ENCODE data around the gene TMEM191C.
"Not testable (repeated sequence)": the region's sequence is repeated elsewhere in the genome, so short reads cannot be mapped to it uniquely, and the experiment has no call there.

TMEM191C gene

GRCh38 chr22:21472984-21473383 lies 5.8 kb downstream of the TMEM191C start:
- DNase-seq (ENCODE audit: low spot score) = not testable (repeated sequence)

DNA sequence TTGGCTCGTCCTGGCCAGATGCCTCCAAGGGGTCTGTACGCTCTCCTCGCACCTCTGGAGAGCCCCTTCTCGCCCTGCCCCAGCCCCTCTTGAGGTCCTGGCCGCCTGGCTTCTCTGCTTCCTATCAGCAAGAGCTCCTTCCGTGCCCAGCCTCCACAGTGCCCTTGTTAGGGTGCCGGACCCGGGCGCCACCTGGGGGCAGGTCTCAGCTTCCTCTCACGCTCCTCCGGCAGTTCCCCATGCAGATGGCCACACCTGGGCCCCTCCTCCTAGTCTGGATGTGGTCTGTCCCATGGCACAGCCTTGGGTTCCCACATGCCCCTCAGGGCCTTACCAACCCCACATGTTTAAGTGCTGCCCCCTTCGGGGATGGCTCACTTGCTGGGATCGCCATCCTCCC lies 6.5 kb downstream of the TMEM191C start:
- DNase-seq (ENCODE audit: low spot score) = not testable (repeated sequence)

DNA sequence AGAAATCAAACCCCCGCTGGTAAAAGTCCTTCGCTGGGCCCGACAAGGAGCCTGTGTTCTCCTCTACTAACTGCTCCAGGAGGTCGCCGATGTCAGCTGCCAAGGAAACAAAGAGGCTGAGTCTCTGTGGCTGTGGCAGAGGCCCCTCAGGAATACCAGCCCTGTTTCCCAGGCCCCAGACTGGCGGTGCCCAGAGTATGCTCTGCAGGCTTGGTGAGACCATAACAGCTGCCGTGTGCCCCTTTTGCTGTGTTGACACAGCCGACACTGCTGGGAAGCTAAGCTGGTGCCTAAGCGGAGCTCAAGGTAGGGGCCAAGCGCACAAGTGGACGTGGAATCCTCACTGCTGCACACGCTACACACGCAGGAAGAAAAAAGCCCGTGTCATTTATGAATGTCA lies 16.9 kb downstream of the TMEM191C start:
- DNase-seq (ENCODE audit: low spot score) = not testable (repeated sequence)

DNA sequence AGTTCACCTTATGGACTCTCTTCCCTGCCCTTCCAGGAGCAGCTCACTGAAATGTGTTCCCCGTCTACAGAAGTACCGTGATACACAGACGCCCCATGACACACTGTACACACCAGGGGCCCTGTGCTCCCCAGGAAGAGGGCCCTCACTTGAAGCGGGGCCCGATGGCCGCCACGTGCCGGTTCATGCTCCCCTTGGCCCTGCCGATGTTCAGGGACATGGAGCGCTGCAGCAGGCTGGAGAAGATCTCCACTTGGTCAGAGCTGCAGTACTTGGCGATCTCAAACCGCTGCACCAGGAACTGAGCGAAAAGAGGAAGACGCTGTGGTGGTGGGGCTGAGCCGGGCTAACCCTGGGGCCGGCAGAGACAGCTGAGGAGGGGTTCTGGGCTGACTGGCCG lies 20.5 kb downstream of the TMEM191C start:
- not testable (repeated sequence) for DNase-seq (ENCODE audit: low spot score)

DNA sequence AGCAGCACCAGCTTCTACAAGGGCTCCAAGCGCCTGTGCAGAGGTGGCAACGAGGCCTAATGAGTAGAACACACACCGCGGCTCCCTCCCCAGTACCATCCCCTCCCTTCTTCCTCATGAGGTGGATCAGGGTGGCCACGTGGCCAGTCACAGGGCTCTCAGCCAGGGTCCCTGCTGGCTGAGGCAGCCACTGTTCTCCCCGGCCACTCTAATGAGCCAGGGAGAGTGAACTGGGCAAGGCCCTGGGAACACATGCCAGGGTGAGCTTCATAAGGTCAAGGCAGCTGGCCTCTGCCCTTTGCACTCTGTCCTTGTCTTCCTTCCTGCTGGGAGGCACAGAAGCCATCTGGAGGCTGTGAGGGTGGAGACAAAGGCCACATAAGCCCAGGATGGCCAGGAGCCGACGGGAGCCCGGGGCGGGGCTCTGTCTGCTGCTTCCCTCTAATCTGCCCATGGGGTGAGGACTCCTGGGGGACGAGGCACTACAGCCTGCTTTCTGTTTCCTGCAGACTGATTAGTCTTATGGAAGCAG lies 22.0 kb downstream of the TMEM191C start:
- not testable (repeated sequence) for DNase-seq (ENCODE audit: low spot score)

- DNase-seq (ENCODE audit: low spot score) = not testable (repeated sequence)
Measured at GRCh38 chr22:21490556-21490955, 23.4 kb downstream of the TMEM191C start.

DNA sequence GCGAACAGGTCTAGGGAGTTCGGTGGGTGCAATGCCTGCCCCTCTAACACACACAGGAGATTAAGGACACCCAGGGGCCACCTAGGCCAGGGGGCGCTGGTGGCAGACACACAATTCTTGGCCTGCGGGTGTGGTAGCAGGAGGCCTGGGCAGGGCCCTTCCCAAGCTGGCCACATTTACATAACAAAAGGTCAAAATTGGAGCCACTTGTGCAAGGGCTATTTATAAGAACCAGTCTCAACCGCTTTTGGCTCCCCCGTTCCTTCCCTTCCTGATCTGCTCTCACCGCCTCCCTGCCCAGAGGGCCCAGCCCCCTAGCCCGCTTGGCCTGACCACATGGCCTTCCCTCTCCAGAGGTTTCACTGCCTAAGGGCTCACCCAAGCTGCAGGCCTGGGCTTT lies 25.1 kb downstream of the TMEM191C start:
- DNase-seq (ENCODE audit: low spot score) = not testable (repeated sequence)

DNA sequence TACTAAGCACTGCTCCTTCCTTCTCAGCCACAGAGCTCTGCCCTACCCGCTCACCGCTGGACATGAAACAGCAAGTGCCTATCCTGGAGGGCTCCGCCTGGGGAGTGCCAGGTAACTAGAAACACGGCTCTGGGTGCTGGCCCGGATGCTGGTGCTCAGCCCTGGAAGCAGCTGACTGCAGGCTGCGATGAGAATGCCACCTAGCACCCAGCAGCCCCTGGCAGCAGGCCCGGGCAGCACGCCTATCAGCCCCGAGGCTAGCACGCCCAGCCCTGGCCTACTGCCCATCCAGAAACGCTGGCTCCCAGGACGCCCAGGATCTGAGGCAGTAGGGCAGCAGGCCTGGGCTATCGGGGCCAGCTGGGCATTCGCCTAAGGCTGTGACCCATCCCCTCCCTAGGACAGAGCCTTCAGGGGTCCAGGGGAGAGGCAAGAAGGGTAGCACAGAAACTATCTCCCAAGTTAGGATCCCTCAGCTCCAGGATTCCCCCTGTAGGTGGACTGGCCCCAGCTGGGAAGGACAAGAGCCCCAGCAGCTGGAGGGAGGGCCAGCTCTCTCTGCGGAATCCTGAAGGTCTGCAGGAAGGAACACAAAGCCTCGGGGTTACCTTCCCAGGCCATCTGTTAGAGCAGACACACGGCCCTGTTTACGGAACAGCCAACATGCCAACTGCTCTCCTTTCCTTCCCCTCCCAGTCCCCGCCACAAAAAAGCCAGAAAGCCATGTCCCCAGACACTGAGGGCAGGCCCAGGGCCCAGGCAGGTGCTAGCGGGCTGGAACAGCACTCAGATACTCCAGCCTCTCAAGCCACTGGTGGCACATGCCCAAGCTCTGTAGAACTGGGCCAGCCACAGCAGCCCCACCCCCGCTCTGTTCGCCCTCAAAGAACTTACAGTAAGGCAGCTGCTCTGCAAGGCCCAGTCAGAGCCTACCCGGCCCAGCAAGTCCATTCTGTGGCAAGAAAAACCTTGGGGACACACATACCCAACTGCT lies 26.9 kb downstream of the TMEM191C start:
- DNase-seq (ENCODE audit: low spot score) = not testable (repeated sequence)

GRCh38 chr22:21497984-21498383 lies 30.8 kb downstream of the TMEM191C start:
- not testable (repeated sequence) for DNase-seq (ENCODE audit: low spot score)

DNA sequence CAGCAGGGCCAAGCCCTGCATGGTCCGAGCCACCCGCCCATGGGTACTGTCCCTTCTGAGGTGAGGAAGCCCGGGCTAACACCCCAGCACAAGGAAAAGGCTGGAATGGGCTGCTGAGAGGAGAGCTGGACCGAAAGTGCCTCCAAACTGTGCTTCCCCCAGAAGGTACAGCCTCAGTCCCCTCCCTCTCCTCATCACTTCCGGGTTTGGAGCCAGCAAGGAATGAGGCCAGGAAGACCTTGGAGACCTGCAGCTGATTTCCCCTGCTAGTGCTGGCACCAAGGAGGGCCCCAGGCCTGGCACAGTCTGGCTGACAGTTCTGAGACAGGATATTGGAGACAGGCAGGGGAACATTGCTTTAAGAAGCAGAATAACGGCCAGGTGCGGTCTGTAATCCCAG lies 31.3 kb downstream of the TMEM191C start:
- not testable (repeated sequence) for DNase-seq (ENCODE audit: low spot score)

GRCh38 chr22:21499623-21500506 lies 32.7 kb downstream of the TMEM191C start:
- DNase-seq (ENCODE audit: low spot score) = not testable (repeated sequence)

- DNase-seq (ENCODE audit: low spot score) = not testable (repeated sequence)
Measured at GRCh38 chr22:21510397-21510796, 43.2 kb downstream of the TMEM191C start.

DNA sequence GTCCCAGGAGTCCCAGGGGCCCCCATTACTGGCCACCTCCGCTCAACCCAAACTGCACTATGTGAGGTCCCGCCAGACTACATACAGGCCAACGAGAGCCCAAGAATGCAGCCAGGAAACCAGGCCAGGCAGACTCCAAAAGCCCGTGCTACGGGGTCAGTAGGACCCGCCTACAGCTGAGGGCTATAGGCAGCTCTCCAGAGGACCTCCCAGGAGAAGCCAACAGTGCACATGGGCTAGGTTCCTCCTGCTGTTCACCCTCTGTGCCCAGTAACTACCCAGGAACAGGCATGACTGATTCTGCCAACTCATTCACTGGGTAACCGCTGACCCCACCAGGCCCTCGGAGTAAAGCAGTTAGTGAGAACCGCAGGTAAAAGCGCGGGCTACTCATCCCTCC lies 44.8 kb downstream of the TMEM191C start:
- not testable (repeated sequence) for DNase-seq (ENCODE audit: low spot score)

GRCh38 chr22:21514117-21514516 lies 46.9 kb downstream of the TMEM191C start:
- not testable (repeated sequence) for DNase-seq (ENCODE audit: low spot score)

DNA sequence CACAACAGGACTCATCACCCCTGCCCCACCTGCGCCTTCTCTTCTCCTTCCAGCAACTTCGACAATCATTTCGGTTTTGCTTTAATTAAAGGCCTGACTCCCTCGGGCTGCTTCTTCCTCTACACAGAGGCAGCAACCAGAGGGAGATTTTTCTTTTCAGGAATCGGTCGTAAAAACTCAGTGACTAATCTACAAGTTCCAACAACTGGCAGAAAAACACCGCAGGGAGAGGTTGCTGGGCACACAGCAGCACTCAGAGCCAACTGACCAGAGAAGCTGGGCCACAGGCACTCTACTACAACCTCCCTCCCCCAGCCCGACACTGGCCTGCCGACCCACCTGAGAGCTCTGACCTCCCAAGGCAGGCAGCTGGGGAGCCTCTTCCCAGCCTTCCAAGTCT lies 48.0 kb downstream of the TMEM191C start:
- DNase-seq (ENCODE audit: low spot score) = not testable (repeated sequence)

GRCh38 chr22:21516522-21516921 lies 49.3 kb downstream of the TMEM191C start:
- not testable (repeated sequence) for DNase-seq (ENCODE audit: low spot score)

GRCh38 chr22:21516970-21517764 lies 50.0 kb downstream of the TMEM191C start:
- not testable (repeated sequence) for DNase-seq (ENCODE audit: low spot score)
